GM12865 (cell line): ENCODE data around the gene RCCD1.

Source experiments
- DNase-seq: peaks from one replicate; pipeline ENCODE4 v3.0.0; 2010; ENCODE audit warnings: low read depth
- H3K4me3 ChIP-seq: 2 replicates; pipeline ENCODE4 v1.5.1; 2011; ENCODE audit warnings: mild to moderate bottlenecking, low read depth, low read length, control low read depth
- CTCF ChIP-seq: IDR thresholded peaks from 2 replicates; pipeline ENCODE4 v1.5.1; 2011; ENCODE audit warnings: low read length, control low read depth, low read depth, inconsistent platforms; ENCODE audit not compliant: insufficient read depth; ENCODE audit errors: missing control alignments

The RCCD1 gene

GRCh38 chr15:90959894-90960293, 5.2 kb downstream of the RCCD1 start:
- TF ChIP-seq CTCF: no peak
- no peak for DNase-seq
- no peak overlapping the region for H3K4me3 ChIP-seq

- no peak for TF ChIP-seq CTCF
- no peak overlapping the region for H3K4me3 ChIP-seq
- DNase-seq: no peak
Observed at GRCh38 chr15:90960298-90961091, 5.8 kb downstream of the RCCD1 start.

GRCh38 chr15:90962021-90962420, 7.3 kb downstream of the RCCD1 start:
- no peak for TF ChIP-seq CTCF
- DNase-seq: no peak

GRCh38 chr15:90966262-90966661, 11.6 kb downstream of the RCCD1 start:
- no peak for TF ChIP-seq CTCF
- no peak overlapping the region for H3K4me3 ChIP-seq
- no peak for DNase-seq

More at GRCh38 chr15:90962021-90962420, 7.3 kb downstream of the RCCD1 start:
- H3K4me3 ChIP-seq: no peak overlapping the region

- DNase-seq: no peak
- H3K4me3 ChIP-seq: no peak overlapping the region
- no peak for TF ChIP-seq CTCF
Observed at GRCh38 chr15:90967206-90967605, 12.5 kb downstream of the RCCD1 start.

- no peak for TF ChIP-seq CTCF
- no peak overlapping the region for H3K4me3 ChIP-seq
- DNase-seq: no peak
Observed at GRCh38 chr15:90968434-90968833, 13.8 kb downstream of the RCCD1 start.

- no peak for DNase-seq
- no peak overlapping the region for H3K4me3 ChIP-seq
- no peak for TF ChIP-seq CTCF
Observed at GRCh38 chr15:90970274-90970673, 15.6 kb downstream of the RCCD1 start.
